GM23248 (cell line): ENCODE data around the gene HEATR5B.

Experiments
- EZH2 ChIP-seq: fragments of 200-600 bp; sonication (generic); IDR thresholded peaks from 2 replicates; pipeline ENCODE4 v1.6.1; 2018; ENCODE audit warnings: antibody characterized with exemption, mild to moderate bottlenecking; ENCODE audit not compliant: insufficient read depth, poor library complexity, severe bottlenecking
- EZH2phosphoT487 ChIP-seq: fragments of 200-600 bp; sonication (generic); IDR thresholded peaks from 2 replicates; pipeline ENCODE4 v1.6.1; 2018; ENCODE audit warnings: antibody characterized with exemption, moderate library complexity, mild to moderate bottlenecking, low read depth; ENCODE audit not compliant: insufficient read depth

DNA sequence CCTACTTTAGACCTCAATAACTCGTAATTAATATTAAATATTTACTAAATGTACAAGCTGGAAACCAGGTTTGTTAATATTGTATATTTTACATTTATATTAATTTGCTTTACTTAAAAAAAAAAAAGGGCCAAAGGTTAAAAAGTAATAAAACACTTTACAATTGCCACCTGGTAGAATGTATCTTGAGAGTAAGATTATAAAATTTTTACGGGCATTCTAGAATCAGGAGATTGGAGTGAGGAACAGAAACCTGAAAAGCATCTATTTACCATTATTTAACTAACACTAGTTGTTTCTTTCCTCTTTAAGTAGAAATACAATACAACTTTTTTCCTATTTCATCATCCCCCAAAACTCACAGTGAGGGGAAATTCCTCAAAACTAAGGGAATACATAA, 102.3 kb downstream of the HEATR5B start:
- TF ChIP-seq EZH2phosphoT487 (no peak), EZH2 (no peak)
